ENCODE results near the gene SPATC1L.
A peak's percentile ranks its signal among the peaks of the same experiment; 100 is the strongest.
"Not testable (repeated sequence)": the region's sequence is repeated elsewhere in the genome, so short reads cannot be mapped to it uniquely, and the experiment has no call there.

Gene SPATC1L

GRCh38 chr21:46200877-46201803 is 16.9 kb upstream of the SPATC1L start:
- DNase-seq (ENCODE audit: low read depth): not testable (repeated sequence)

- no peak for DNase-seq (ENCODE audit: low read depth)
Measured at GRCh38 chr21:46199436-46200373, 15.4 kb upstream of the SPATC1L start.

GRCh38 chr21:46196733-46197132 is 12.5 kb upstream of the SPATC1L start:
- DNase-seq (ENCODE audit: low read depth): no peak

- DNase-seq (ENCODE audit: low read depth): no peak
Measured at GRCh38 chr21:46195595-46196195, 11.4 kb upstream of the SPATC1L start.

GRCh38 chr21:46194374-46195334 is 10.4 kb upstream of the SPATC1L start:
- DNase-seq (ENCODE audit: low read depth): no peak

- no peak for DNase-seq (ENCODE audit: low read depth)
Measured at GRCh38 chr21:46193829-46194373, 9.6 kb upstream of the SPATC1L start.

- DNase-seq (ENCODE audit: low read depth): no peak
Measured at GRCh38 chr21:46191686-46192575, 7.7 kb upstream of the SPATC1L start.

- DNase-seq (ENCODE audit: low read depth): no peak
Measured at GRCh38 chr21:46191257-46191685, 7.0 kb upstream of the SPATC1L start.

GRCh38 chr21:46190491-46191131 is 6.4 kb upstream of the SPATC1L start:
- no peak for DNase-seq (ENCODE audit: low read depth)

- DNase-seq (ENCODE audit: low read depth): no peak
Measured at GRCh38 chr21:46189959-46190490, 5.8 kb upstream of the SPATC1L start.

GRCh38 chr21:46189213-46189958 is 5.1 kb upstream of the SPATC1L start:
- DNase-seq (ENCODE audit: low read depth): no peak

- DNase-seq (ENCODE audit: low read depth): no peak
Measured at GRCh38 chr21:46188226-46189212, 4.3 kb upstream of the SPATC1L start.

- DNase-seq (ENCODE audit: low read depth): no peak
Measured at GRCh38 chr21:46187814-46188213, 3.6 kb upstream of the SPATC1L start.

GRCh38 chr21:46187261-46187660 is 3.0 kb upstream of the SPATC1L start:
- DNase-seq (ENCODE audit: low read depth): no peak

GRCh38 chr21:46185716-46186115 is 1.5 kb upstream of the SPATC1L start:
- DNase-seq (ENCODE audit: low read depth): no peak

- DNase-seq (ENCODE audit: low read depth): peak; percentile 48
Measured at GRCh38 chr21:46184625-46185555, 631 bp upstream of the SPATC1L start.
